ENCODE measurements around the gene CCDC61. TPM values are rescaled to one million over a fixed set of nuclear protein-coding genes. Genes with fewer than 3 reads are reported as not detected.
A peak's percentile ranks its signal among the peaks of the same experiment; 100 is the strongest.

Gene CCDC61
- 4.3 TPM for polyA plus RNA-seq (2013, experiment 1 of 2)
- polyA plus RNA-seq (2013, experiment 2 of 2), result 4.6 TPM

- Histone ChIP-seq H3K4me1 (ENCODE audit: control insufficient read depth, low read depth, low read length) (peaks cover 5% of the 10 kb centered on the region), H3K27me3 (ENCODE audit: insufficient read depth, low read length, poor library complexity) (no peaks in the 10 kb centered on the region), H3K56ac (ENCODE audit: low read length) (peak within 1 kb of the TSS; percentile 90), H3K36me3 (ENCODE audit: control insufficient read depth, insufficient read depth, low read length) (no peaks in the 10 kb centered on the region), H4K5ac (ENCODE audit: low read length) (no peak within 1 kb of the TSS), H3K79me1 (ENCODE audit: low read length) (peaks cover 7% of the 10 kb centered on the region), H3K27ac (ENCODE audit: low read depth, low read length) (no peak within 1 kb of the TSS), H3K23ac (ENCODE audit: low read length) (no peak within 1 kb of the TSS), H3K4me2 (ENCODE audit: low read length) (peak within 1 kb of the TSS; percentile 89), H2AK5ac (ENCODE audit: low read length) (no peak within 1 kb of the TSS), H3K79me2 (ENCODE audit: control insufficient read depth, insufficient read depth, low read length) (peaks cover 4% of the 10 kb centered on the region), H3K9ac (ENCODE audit: low read length) (peak within 1 kb of the TSS; percentile 83), H3K4ac (ENCODE audit: low read depth, low read length) (no peak within 1 kb of the TSS), H2BK15ac (replicated peaks; ENCODE audit: low read depth) (no peak within 1 kb of the TSS), H2BK5ac (ENCODE audit: low read length) (no peak within 1 kb of the TSS), H2BK120ac (ENCODE audit: low read depth, low read length) (no peak within 1 kb of the TSS), H4K8ac (ENCODE audit: low read depth, low read length) (no peak within 1 kb of the TSS), H3K18ac (ENCODE audit: low read length) (peak within 1 kb of the TSS; percentile 77), H3K4me3 (ENCODE audit: low read length) (peak within 1 kb of the TSS; percentile 79)
- DNase-seq, result peak; percentile 100
- no CpG with 5 or more reads among the region's 34 CpGs for WGBS (ENCODE audit: extremely low coverage, insufficient coverage, low lambda C conversion rate)
Measured at GRCh38 chr19:45994998-45995714, at the start of gene CCDC61. TSS of gene CCDC61 (plus strand) at chr19:45995467. CDS start at chr19:46003019, 7,552 bp downstream.

- no CpG with 5 or more reads among the region's 1 CpG for WGBS (ENCODE audit: extremely low coverage, insufficient coverage, low lambda C conversion rate)
- H2BK15ac ChIP-seq (replicated peaks; ENCODE audit: low read depth), result no peak overlapping the region
- no peaks in the 10 kb centered on the region for H3K4me1 ChIP-seq (ENCODE audit: control insufficient read depth, low read depth, low read length)
- H3K23ac ChIP-seq (ENCODE audit: low read length), result no peak overlapping the region
- H3K79me1 ChIP-seq (ENCODE audit: low read length), result no peaks in the 10 kb centered on the region
- H3K56ac ChIP-seq (ENCODE audit: low read length), result no peak overlapping the region
- no peaks in the 10 kb centered on the region for H3K27me3 ChIP-seq (ENCODE audit: insufficient read depth, low read length, poor library complexity)
- H3K27ac ChIP-seq (ENCODE audit: low read depth, low read length), result no peak overlapping the region
- no peak overlapping the region for H2AK5ac ChIP-seq (ENCODE audit: low read length)
- no peak overlapping the region for H4K5ac ChIP-seq (ENCODE audit: low read length)
- no peak overlapping the region for H3K4ac ChIP-seq (ENCODE audit: low read depth, low read length)
- H3K36me3 ChIP-seq (ENCODE audit: control insufficient read depth, insufficient read depth, low read length), result no peaks in the 10 kb centered on the region
- H3K4me2 ChIP-seq (ENCODE audit: low read length), result no peak overlapping the region
- H3K18ac ChIP-seq (ENCODE audit: low read length), result no peak overlapping the region
- H3K9ac ChIP-seq (ENCODE audit: low read length), result no peak overlapping the region
- no peak overlapping the region for H2BK5ac ChIP-seq (ENCODE audit: low read length)
- no peak overlapping the region for H2BK120ac ChIP-seq (ENCODE audit: low read depth, low read length)
- no peak for DNase-seq
- H4K8ac ChIP-seq (ENCODE audit: low read depth, low read length), result no peak overlapping the region
- no peaks in the 10 kb centered on the region for H3K79me2 ChIP-seq (ENCODE audit: control insufficient read depth, insufficient read depth, low read length)
- no peak overlapping the region for H3K4me3 ChIP-seq (ENCODE audit: low read length)
Measured at GRCh38 chr19:45947926-45948325, 47.3 kb upstream of the CCDC61 start.

GRCh38 chr19:45952341-45952685 lies 43.0 kb upstream of the CCDC61 start:
- Histone ChIP-seq H3K4me1 (ENCODE audit: control insufficient read depth, low read depth, low read length) (no peaks in the 10 kb centered on the region), H4K8ac (ENCODE audit: low read depth, low read length) (no peak overlapping the region), H3K9ac (ENCODE audit: low read length) (no peak overlapping the region), H3K4me3 (ENCODE audit: low read length) (no peak overlapping the region), H2BK120ac (ENCODE audit: low read depth, low read length) (no peak overlapping the region), H3K4ac (ENCODE audit: low read depth, low read length) (no peak overlapping the region), H4K5ac (ENCODE audit: low read length) (no peak overlapping the region), H3K79me2 (ENCODE audit: control insufficient read depth, insufficient read depth, low read length) (no peaks in the 10 kb centered on the region), H3K36me3 (ENCODE audit: control insufficient read depth, insufficient read depth, low read length) (no peaks in the 10 kb centered on the region), H2BK5ac (ENCODE audit: low read length) (no peak overlapping the region), H3K4me2 (ENCODE audit: low read length) (no peak overlapping the region), H3K18ac (ENCODE audit: low read length) (no peak overlapping the region), H3K27ac (ENCODE audit: low read depth, low read length) (no peak overlapping the region), H2AK5ac (ENCODE audit: low read length) (no peak overlapping the region), H3K56ac (ENCODE audit: low read length) (no peak overlapping the region), H3K23ac (ENCODE audit: low read length) (no peak overlapping the region), H2BK15ac (replicated peaks; ENCODE audit: low read depth) (no peak overlapping the region), H3K27me3 (ENCODE audit: insufficient read depth, low read length, poor library complexity) (no peaks in the 10 kb centered on the region), H3K79me1 (ENCODE audit: low read length) (no peaks in the 10 kb centered on the region)
- no CpG with 5 or more reads among the region's 8 CpGs for WGBS (ENCODE audit: extremely low coverage, insufficient coverage, low lambda C conversion rate)
- DNase-seq, result no peak

- Histone ChIP-seq H3K56ac (ENCODE audit: low read length) (peak overlapping the region; percentile 67), H2BK15ac (replicated peaks; ENCODE audit: low read depth) (no peak overlapping the region), H4K5ac (ENCODE audit: low read length) (no peak overlapping the region), H3K79me1 (ENCODE audit: low read length) (no peaks in the 10 kb centered on the region), H3K4ac (ENCODE audit: low read depth, low read length) (no peak overlapping the region), H3K79me2 (ENCODE audit: control insufficient read depth, insufficient read depth, low read length) (no peaks in the 10 kb centered on the region), H2AK5ac (ENCODE audit: low read length) (no peak overlapping the region), H2BK120ac (ENCODE audit: low read depth, low read length) (no peak overlapping the region), H2BK5ac (ENCODE audit: low read length) (no peak overlapping the region), H3K27me3 (ENCODE audit: insufficient read depth, low read length, poor library complexity) (no peaks in the 10 kb centered on the region), H3K4me2 (ENCODE audit: low read length) (peak overlapping the region; percentile 88), H3K4me1 (ENCODE audit: control insufficient read depth, low read depth, low read length) (no peaks in the 10 kb centered on the region), H3K4me3 (ENCODE audit: low read length) (peak overlapping the region; percentile 63), H3K27ac (ENCODE audit: low read depth, low read length) (no peak overlapping the region), H3K9ac (ENCODE audit: low read length) (peak overlapping the region; percentile 33), H4K8ac (ENCODE audit: low read depth, low read length) (no peak overlapping the region), H3K36me3 (ENCODE audit: control insufficient read depth, insufficient read depth, low read length) (no peaks in the 10 kb centered on the region), H3K18ac (ENCODE audit: low read length) (no peak overlapping the region), H3K23ac (ENCODE audit: low read length) (no peak overlapping the region)
- peak; percentile 94 for DNase-seq
- WGBS (ENCODE audit: extremely low coverage, insufficient coverage, low lambda C conversion rate), result no CpG with 5 or more reads among the region's 43 CpGs
Measured at GRCh38 chr19:45952686-45953505, 42.4 kb upstream of the CCDC61 start.

- no peak overlapping the region for H2BK15ac ChIP-seq (replicated peaks; ENCODE audit: low read depth)
- no peak overlapping the region for H3K4me2 ChIP-seq (ENCODE audit: low read length)
- no peak overlapping the region for H3K4ac ChIP-seq (ENCODE audit: low read depth, low read length)
- H2BK120ac ChIP-seq (ENCODE audit: low read depth, low read length), result no peak overlapping the region
- H2BK5ac ChIP-seq (ENCODE audit: low read length), result no peak overlapping the region
- no peak overlapping the region for H3K56ac ChIP-seq (ENCODE audit: low read length)
- H3K79me2 ChIP-seq (ENCODE audit: control insufficient read depth, insufficient read depth, low read length), result no peaks in the 10 kb centered on the region
- no peaks in the 10 kb centered on the region for H3K36me3 ChIP-seq (ENCODE audit: control insufficient read depth, insufficient read depth, low read length)
- H3K27me3 ChIP-seq (ENCODE audit: insufficient read depth, low read length, poor library complexity), result no peaks in the 10 kb centered on the region
- no peak overlapping the region for H4K5ac ChIP-seq (ENCODE audit: low read length)
- H3K9ac ChIP-seq (ENCODE audit: low read length), result no peak overlapping the region
- H3K27ac ChIP-seq (ENCODE audit: low read depth, low read length), result no peak overlapping the region
- H3K4me1 ChIP-seq (ENCODE audit: control insufficient read depth, low read depth, low read length), result no peaks in the 10 kb centered on the region
- H4K8ac ChIP-seq (ENCODE audit: low read depth, low read length), result no peak overlapping the region
- H3K79me1 ChIP-seq (ENCODE audit: low read length), result no peaks in the 10 kb centered on the region
- no peak overlapping the region for H3K23ac ChIP-seq (ENCODE audit: low read length)
- no peak overlapping the region for H3K18ac ChIP-seq (ENCODE audit: low read length)
- no peak for DNase-seq
- no peak overlapping the region for H3K4me3 ChIP-seq (ENCODE audit: low read length)
- no peak overlapping the region for H2AK5ac ChIP-seq (ENCODE audit: low read length)
- WGBS (ENCODE audit: extremely low coverage, insufficient coverage, low lambda C conversion rate), result no CpG with 5 or more reads among the region's 8 CpGs
Measured at GRCh38 chr19:45953676-45954075, 41.6 kb upstream of the CCDC61 start.
